ENCODE data around the gene ENTHD1.

DNA sequence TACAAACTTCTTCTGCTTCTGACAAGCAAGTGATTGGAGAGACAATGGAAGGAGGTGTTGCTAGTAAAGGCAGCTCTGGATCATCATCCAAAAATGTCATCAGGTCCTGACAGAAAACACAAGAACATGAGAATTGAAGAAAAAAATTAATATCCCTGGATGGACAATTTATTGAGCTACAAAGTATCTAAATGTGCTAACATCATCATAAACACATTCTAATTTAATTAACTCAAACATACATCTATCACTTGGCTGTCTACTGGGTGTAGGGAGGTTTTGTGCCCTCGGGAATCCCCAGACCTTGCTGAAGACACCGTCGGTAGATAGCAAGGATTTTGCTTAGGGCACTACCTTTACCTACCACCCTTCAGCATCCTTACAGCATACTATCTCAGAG, 72.6 kb downstream of the ENTHD1 start:
- TF ChIP-seq, protein P1, sequence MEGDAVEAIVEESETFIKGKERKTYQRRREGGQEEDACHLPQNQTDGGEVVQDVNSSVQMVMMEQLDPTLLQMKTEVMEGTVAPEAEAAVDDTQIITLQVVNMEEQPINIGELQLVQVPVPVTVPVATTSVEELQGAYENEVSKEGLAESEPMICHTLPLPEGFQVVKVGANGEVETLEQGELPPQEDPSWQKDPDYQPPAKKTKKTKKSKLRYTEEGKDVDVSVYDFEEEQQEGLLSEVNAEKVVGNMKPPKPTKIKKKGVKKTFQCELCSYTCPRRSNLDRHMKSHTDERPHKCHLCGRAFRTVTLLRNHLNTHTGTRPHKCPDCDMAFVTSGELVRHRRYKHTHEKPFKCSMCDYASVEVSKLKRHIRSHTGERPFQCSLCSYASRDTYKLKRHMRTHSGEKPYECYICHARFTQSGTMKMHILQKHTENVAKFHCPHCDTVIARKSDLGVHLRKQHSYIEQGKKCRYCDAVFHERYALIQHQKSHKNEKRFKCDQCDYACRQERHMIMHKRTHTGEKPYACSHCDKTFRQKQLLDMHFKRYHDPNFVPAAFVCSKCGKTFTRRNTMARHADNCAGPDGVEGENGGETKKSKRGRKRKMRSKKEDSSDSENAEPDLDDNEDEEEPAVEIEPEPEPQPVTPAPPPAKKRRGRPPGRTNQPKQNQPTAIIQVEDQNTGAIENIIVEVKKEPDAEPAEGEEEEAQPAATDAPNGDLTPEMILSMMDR (IDR thresholded peaks at IDR 0.05), result no peak
- TF ChIP-seq POLR2A (IDR thresholded peaks at IDR 0.05), result no peak

Data from Peyer's patch (tissue), 4 donors.